PC-9 (cell line): ENCODE results near the gene HSD17B13.

Experiments
- CTCF ChIP-seq: fragments of 200-600 bp; sonication (generic); conservative IDR thresholded peaks from 2 replicates; pipeline ENCODE4 v1.6.1; 2017; ENCODE audit warnings: mixed run types, antibody characterized with exemption, mild to moderate bottlenecking, moderate library complexity
- EZH2 ChIP-seq: fragments of 200-600 bp; sonication (generic); IDR thresholded peaks from 2 replicates; pipeline ENCODE4 v1.8.0; 2017; ENCODE audit warnings: antibody characterized with exemption, low read depth

- no peak for TF ChIP-seq CTCF
- TF ChIP-seq EZH2: no peak
These were observed 16.6 kb downstream of the HSD17B13 start for GRCh38 chr4:87306056-87306455.
